Suprapubic skin (tissue), 3 donors: ENCODE data around the gene SLC9A9.

ENCODE experiments used
- CTCF ChIP-seq, 2 donors: fragments of 200-600 bp in 1 of 2; fragments of 450-650 bp in 1 of 2; sonication (generic) in 1 of 2; IDR thresholded peaks; one replicate each; pipeline ENCODE4 v1.5.1; 2016 to 2019; ENCODE audit warnings: antibody characterized with exemption in 2 of 2, mild to moderate bottlenecking in 1 of 2, moderate library complexity in 1 of 2
- EP300 ChIP-seq: sonication (generic); formaldehyde crosslinking; IDR thresholded peaks from one replicate; pipeline ENCODE4 v1.6.1; 2017; ENCODE audit warnings: antibody characterized with exemption
- POLR2A ChIP-seq, 2 donors: fragments of 450-650 bp; IDR thresholded peaks; one replicate each; pipeline ENCODE4 v1.6.1; 2017; ENCODE audit warnings: antibody characterized with exemption in 2 of 2, mild to moderate bottlenecking in 2 of 2, moderate library complexity in 2 of 2

DNA sequence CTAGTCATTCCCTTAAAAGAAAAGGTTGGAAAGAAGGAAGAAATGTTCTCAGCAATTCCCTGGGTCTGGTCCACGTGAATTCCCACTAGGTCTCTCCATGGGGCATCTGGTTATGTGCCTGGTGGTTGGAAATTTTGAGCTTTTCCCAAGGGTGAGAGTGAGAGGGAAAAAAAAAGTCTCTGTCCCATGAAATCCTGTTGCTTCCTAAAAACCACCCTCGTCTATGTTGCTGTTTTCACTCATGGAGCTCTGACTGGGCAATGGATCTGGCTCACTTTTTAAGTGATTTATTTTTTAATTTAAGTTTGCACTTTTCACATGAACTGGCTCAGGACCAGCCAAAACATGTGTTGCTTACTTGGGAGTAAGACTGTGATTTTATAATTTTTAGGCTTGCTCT lies 538.6 kb downstream of the SLC9A9 start:
- TF ChIP-seq POLR2A (IDR thresholded peaks at IDR 0.05) = no peak
- TF ChIP-seq CTCF (IDR thresholded peaks at IDR 0.05) = no peak
- TF ChIP-seq EP300 = no peak
